SK-N-SH treated with all-trans-retinoic acid at 6 μM for 48 hours (cell line): Measurements from ENCODE around the gene LCN2.

ENCODE experiments used
- ATAC-seq: fragments of 200-7000 bp; cut with Tn5 transposase; 3 replicates; pipeline ENCODE4 v1.9.1; 2020; ENCODE audit warnings: mild to moderate bottlenecking, moderate library complexity
- BACH2 ChIP-seq: fragments of 250-450 bp; sonication (Bioruptor Pico); IDR thresholded peaks from 2 replicates; pipeline ENCODE4 v1.9.0; 2021; ENCODE audit warnings: mild to moderate bottlenecking, borderline replicate concordance
- CSDC2 ChIP-seq: fragments of 250-450 bp; sonication (Bioruptor Pico); IDR thresholded peaks from 2 replicates; pipeline ENCODE4 v1.5.0; 2020; ENCODE audit warnings: mild to moderate bottlenecking, moderate library complexity
- GLIS3 ChIP-seq: fragments of 250-450 bp; sonication (Bioruptor Pico); IDR thresholded peaks from 2 replicates; pipeline ENCODE4 v1.5.0; 2020; ENCODE audit warnings: mild to moderate bottlenecking, moderate library complexity
- ISL1 ChIP-seq: fragments of 250-450 bp; sonication (Bioruptor Pico); IDR thresholded peaks from 2 replicates; pipeline ENCODE4 v2.1.2; 2022; ENCODE audit warnings: mild to moderate bottlenecking, moderate library complexity
- OSR1 ChIP-seq: fragments of 250-450 bp; sonication (Bioruptor Pico); IDR thresholded peaks from 2 replicates; pipeline ENCODE4 v1.8.0; 2022; ENCODE audit warnings: moderate library complexity, mild to moderate bottlenecking, inconsistent platforms
- PPARA ChIP-seq: fragments of 250-450 bp; sonication (Bioruptor Pico); IDR thresholded peaks from 2 replicates; pipeline ENCODE4 v1.5.0; 2020; ENCODE audit warnings: mild to moderate bottlenecking, borderline replicate concordance
- RARB ChIP-seq: fragments of 250-450 bp; sonication (Bioruptor Pico); IDR thresholded peaks from 2 replicates; pipeline ENCODE4 v1.8.0; 2021; ENCODE audit warnings: mild to moderate bottlenecking, moderate library complexity
- SNAI2 ChIP-seq: fragments of 250-450 bp; sonication (Bioruptor Pico); IDR thresholded peaks from 2 replicates; pipeline ENCODE4 v1.5.0; 2020; ENCODE audit warnings: mild to moderate bottlenecking, moderate library complexity
- TCF4 ChIP-seq: fragments of 250-450 bp; sonication (Bioruptor Pico); IDR thresholded peaks from 2 replicates; pipeline ENCODE4 v1.8.0; 2021; ENCODE audit warnings: mild to moderate bottlenecking, moderate library complexity, borderline replicate concordance
- TOX ChIP-seq: fragments of 250-450 bp; sonication (Bioruptor Pico); IDR thresholded peaks from 2 replicates; pipeline ENCODE4 v1.8.0; 2021; ENCODE audit warnings: mild to moderate bottlenecking, moderate library complexity, borderline replicate concordance
- ZC3H10 ChIP-seq: fragments of 250-450 bp; sonication (Bioruptor Pico); IDR thresholded peaks from 2 replicates; pipeline ENCODE4 v1.5.1; 2021; ENCODE audit warnings: mild to moderate bottlenecking, moderate library complexity
- ZFP3 ChIP-seq: fragments of 250-450 bp; sonication (Bioruptor Pico); IDR thresholded peaks from 2 replicates; pipeline ENCODE4 v1.5.0; 2020; ENCODE audit warnings: mild to moderate bottlenecking, moderate library complexity
- ZFP30 ChIP-seq: fragments of 450-650 bp; formaldehyde crosslinking; IDR thresholded peaks from 2 replicates; pipeline ENCODE4 v1.5.0; 2022; ENCODE audit warnings: mild to moderate bottlenecking, moderate library complexity
- ZNF565 ChIP-seq: fragments of 450-650 bp; formaldehyde crosslinking; conservative IDR thresholded peaks from 2 replicates; pipeline ENCODE4 v1.5.0; 2020; ENCODE audit warnings: low read depth, mild to moderate bottlenecking, moderate library complexity
- ZNF70 ChIP-seq: fragments of 450-650 bp; formaldehyde crosslinking; IDR thresholded peaks from 2 replicates; pipeline ENCODE4 v1.5.0; 2020; ENCODE audit warnings: mild to moderate bottlenecking, moderate library complexity
- ZNF8 ChIP-seq: fragments of 450-650 bp; formaldehyde crosslinking; IDR thresholded peaks from 2 replicates; pipeline ENCODE4 v1.5.0; 2020; ENCODE audit warnings: mild to moderate bottlenecking, moderate library complexity
- TF ChIP-seq, protein P1 (sequence below): fragments of 250-450 bp; sonication (Bioruptor Pico); IDR thresholded peaks from 2 replicates; pipeline ENCODE4 v1.5.0; 2020; ENCODE audit warnings: mild to moderate bottlenecking, moderate library complexity
- TF ChIP-seq, protein P2 (sequence below): fragments of 250-450 bp; sonication (Bioruptor Pico); IDR thresholded peaks from 2 replicates; pipeline ENCODE4 v1.8.0; 2020; ENCODE audit warnings: mild to moderate bottlenecking, moderate library complexity, borderline replicate concordance
- TF ChIP-seq, protein P3 (sequence below): fragments of 250-450 bp; sonication (Bioruptor Pico); IDR thresholded peaks from 2 replicates; pipeline ENCODE4 v1.5.1; 2020; ENCODE audit warnings: low read depth, mild to moderate bottlenecking, moderate library complexity
- TF ChIP-seq, protein P4 (sequence below): fragments of 250-450 bp; sonication (Bioruptor Pico); IDR thresholded peaks from 2 replicates; pipeline ENCODE4 v1.8.0; 2021; ENCODE audit warnings: low read depth, mild to moderate bottlenecking, moderate library complexity, borderline replicate concordance

The LCN2 gene

DNA sequence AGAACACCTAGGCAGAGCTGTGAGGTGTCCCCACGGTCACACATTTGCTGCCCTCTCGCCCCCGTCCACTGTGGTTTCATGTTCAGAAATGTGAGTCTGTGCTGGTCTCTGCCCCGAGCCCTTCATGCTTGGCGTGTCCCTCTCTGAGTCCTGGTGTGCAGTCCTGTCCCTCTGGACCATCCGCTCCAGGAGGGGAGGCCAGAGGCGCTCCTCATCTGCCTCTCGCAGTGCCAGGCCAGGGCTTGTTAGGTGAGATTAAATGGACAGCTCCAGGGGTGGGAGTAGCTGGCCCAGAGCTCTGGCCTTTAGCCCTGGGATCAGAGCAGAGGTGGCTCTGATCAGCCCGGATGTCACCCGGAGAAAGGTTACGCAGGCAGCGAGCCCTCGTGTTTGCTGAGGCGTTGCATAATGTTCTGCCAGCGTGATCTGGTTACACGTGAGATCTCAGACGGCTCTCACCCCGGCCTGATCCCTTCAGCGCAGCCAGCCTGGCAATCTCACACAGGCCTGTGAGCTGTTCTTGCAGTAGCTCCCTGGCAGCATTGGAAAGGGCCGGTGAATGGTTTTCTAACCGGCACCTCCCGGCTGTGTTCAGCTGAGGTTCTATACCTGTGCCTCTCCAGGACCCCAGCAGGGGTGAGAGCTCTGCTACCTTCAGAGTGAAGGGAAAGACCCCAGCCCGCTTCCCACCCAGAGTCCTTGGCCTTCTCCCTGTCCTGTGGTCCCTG lies 46.2 kb upstream of the LCN2 start (continued):
- TF ChIP-seq, protein P1, sequence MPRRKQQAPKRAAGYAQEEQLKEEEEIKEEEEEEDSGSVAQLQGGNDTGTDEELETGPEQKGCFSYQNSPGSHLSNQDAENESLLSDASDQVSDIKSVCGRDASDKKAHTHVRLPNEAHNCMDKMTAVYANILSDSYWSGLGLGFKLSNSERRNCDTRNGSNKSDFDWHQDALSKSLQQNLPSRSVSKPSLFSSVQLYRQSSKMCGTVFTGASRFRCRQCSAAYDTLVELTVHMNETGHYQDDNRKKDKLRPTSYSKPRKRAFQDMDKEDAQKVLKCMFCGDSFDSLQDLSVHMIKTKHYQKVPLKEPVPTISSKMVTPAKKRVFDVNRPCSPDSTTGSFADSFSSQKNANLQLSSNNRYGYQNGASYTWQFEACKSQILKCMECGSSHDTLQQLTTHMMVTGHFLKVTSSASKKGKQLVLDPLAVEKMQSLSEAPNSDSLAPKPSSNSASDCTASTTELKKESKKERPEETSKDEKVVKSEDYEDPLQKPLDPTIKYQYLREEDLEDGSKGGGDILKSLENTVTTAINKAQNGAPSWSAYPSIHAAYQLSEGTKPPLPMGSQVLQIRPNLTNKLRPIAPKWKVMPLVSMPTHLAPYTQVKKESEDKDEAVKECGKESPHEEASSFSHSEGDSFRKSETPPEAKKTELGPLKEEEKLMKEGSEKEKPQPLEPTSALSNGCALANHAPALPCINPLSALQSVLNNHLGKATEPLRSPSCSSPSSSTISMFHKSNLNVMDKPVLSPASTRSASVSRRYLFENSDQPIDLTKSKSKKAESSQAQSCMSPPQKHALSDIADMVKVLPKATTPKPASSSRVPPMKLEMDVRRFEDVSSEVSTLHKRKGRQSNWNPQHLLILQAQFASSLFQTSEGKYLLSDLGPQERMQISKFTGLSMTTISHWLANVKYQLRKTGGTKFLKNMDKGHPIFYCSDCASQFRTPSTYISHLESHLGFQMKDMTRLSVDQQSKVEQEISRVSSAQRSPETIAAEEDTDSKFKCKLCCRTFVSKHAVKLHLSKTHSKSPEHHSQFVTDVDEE (CRISPR knock-in tag) = no peak
- TF ChIP-seq GLIS3 (no peak), BACH2 (CRISPR knock-in tag) (no peak), PPARA (CRISPR knock-in tag) (no peak), CSDC2 (no peak), ZFP3 (CRISPR knock-in tag) (no peak), ZFP30 (CRISPR knock-in tag) (no peak)

DNA sequence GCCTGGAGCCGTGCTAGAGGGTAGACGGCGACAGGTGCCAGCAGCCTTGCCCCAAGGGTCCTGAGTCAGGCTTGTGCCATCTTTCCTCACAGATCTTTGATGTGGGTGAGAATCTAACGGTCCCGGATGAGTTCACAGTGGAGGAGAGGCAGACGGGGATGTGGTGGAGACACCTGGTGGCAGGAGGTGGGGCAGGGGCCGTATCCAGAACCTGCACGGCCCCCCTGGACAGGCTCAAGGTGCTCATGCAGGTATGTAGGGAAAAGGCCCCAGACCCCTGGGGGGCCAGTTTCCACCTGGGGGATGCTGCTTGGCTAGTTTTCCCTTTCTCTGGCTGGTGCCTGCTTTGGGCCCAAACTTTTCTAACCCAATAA lies 45.7 kb upstream of the LCN2 start:
- TF ChIP-seq ZFP3 (CRISPR knock-in tag) (no peak), ZNF565 (CRISPR knock-in tag) (no peak), RARB (CRISPR knock-in tag) (no peak), BACH2 (CRISPR knock-in tag) (no peak), ISL1 (no peak), GLIS3 (no peak), OSR1 (CRISPR knock-in tag) (no peak), ZNF70 (CRISPR knock-in tag) (no peak), ZFP30 (CRISPR knock-in tag) (no peak), ZNF8 (CRISPR knock-in tag) (no peak), TOX (CRISPR knock-in tag) (no peak), PPARA (CRISPR knock-in tag) (no peak), TCF4 (no peak), SNAI2 (CRISPR knock-in tag) (no peak)
- TF ChIP-seq, protein P2, sequence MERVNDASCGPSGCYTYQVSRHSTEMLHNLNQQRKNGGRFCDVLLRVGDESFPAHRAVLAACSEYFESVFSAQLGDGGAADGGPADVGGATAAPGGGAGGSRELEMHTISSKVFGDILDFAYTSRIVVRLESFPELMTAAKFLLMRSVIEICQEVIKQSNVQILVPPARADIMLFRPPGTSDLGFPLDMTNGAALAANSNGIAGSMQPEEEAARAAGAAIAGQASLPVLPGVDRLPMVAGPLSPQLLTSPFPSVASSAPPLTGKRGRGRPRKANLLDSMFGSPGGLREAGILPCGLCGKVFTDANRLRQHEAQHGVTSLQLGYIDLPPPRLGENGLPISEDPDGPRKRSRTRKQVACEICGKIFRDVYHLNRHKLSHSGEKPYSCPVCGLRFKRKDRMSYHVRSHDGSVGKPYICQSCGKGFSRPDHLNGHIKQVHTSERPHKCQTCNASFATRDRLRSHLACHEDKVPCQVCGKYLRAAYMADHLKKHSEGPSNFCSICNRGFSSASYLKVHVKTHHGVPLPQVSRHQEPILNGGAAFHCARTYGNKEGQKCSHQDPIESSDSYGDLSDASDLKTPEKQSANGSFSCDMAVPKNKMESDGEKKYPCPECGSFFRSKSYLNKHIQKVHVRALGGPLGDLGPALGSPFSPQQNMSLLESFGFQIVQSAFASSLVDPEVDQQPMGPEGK (CRISPR knock-in tag) = no peak
- TF ChIP-seq, protein P1 (CRISPR knock-in tag) = no peak
- TF ChIP-seq, protein P3, sequence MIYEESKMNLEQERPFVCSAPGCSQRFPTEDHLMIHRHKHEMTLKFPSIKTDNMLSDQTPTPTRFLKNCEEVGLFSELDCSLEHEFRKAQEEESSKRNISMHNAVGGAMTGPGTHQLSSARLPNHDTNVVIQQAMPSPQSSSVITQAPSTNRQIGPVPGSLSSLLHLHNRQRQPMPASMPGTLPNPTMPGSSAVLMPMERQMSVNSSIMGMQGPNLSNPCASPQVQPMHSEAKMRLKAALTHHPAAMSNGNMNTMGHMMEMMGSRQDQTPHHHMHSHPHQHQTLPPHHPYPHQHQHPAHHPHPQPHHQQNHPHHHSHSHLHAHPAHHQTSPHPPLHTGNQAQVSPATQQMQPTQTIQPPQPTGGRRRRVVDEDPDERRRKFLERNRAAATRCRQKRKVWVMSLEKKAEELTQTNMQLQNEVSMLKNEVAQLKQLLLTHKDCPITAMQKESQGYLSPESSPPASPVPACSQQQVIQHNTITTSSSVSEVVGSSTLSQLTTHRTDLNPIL = no peak
- TF ChIP-seq, protein P4, sequence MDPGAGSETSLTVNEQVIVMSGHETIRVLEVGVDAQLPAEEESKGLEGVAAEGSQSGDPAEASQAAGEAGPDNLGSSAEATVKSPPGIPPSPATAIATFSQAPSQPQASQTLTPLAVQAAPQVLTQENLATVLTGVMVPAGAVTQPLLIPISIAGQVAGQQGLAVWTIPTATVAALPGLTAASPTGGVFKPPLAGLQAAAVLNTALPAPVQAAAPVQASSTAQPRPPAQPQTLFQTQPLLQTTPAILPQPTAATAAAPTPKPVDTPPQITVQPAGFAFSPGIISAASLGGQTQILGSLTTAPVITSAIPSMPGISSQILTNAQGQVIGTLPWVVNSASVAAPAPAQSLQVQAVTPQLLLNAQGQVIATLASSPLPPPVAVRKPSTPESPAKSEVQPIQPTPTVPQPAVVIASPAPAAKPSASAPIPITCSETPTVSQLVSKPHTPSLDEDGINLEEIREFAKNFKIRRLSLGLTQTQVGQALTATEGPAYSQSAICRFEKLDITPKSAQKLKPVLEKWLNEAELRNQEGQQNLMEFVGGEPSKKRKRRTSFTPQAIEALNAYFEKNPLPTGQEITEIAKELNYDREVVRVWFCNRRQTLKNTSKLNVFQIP (CRISPR knock-in tag) = no peak

DNA sequence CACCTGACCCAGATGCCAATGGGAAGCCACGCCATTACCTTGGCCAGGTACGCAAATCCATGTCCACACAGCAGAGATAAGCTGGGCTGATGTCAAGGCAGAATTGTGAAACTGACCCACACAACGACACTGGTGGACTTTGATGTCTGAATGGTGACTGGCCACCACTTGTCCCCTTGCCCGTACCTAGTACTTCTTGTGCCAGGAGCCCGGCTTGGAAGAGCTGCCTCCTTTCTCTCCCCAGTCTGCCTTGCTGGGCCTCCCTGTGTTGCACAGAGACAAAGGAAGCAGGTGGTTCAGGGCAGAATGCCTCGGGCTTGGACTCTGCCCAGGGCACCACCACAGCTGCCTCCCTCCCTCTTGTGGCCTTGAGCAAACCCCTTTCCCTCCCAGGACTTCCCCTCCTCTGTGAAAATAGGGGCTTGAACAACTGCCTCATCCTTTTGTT lies 45.1 kb upstream of the LCN2 start:
- TF ChIP-seq ZC3H10 (no peak), RARB (CRISPR knock-in tag) (no peak), CSDC2 (no peak), ZFP30 (CRISPR knock-in tag) (no peak), TCF4 (no peak), ZNF565 (CRISPR knock-in tag) (no peak), ISL1 (no peak)
- TF ChIP-seq, protein P4 (CRISPR knock-in tag) = no peak
- TF ChIP-seq, protein P1 (CRISPR knock-in tag) = no peak
- no peak for ATAC-seq

More for the DNA sequence above, 45.7 kb upstream of the LCN2 start:
- ATAC-seq = no peak
